GM12873 (cell line): Measurements from ENCODE around the gene CD48.
A peak's percentile ranks its signal among the peaks of the same experiment; 100 is the strongest.

Source experiments
- CTCF ChIP-seq: IDR thresholded peaks from 2 replicates; pipeline ENCODE4 v1.5.1; 2012; ENCODE audit warnings: low read depth, mild to moderate bottlenecking, moderate library complexity, low read length, control low read depth; ENCODE audit not compliant: insufficient read depth; ENCODE audit errors: missing control alignments

The CD48 gene

GRCh38 chr1:160753594-160753993 is 42.0 kb upstream of the CD48 start:
- no peak for TF ChIP-seq CTCF

- TF ChIP-seq CTCF, result no peak
Observed at GRCh38 chr1:160752924-160753323, 41.3 kb upstream of the CD48 start.

- no peak for TF ChIP-seq CTCF
Observed at GRCh38 chr1:160752406-160752805, 40.8 kb upstream of the CD48 start.

GRCh38 chr1:160750608-160751007 is 39.0 kb upstream of the CD48 start:
- no peak for TF ChIP-seq CTCF

- TF ChIP-seq CTCF, result no peak
Observed at GRCh38 chr1:160748878-160749269, 37.3 kb upstream of the CD48 start.

- peak; percentile 52 for TF ChIP-seq CTCF
Observed at GRCh38 chr1:160748181-160748877, 36.7 kb upstream of the CD48 start.

GRCh38 chr1:160747717-160748116 is 36.1 kb upstream of the CD48 start:
- TF ChIP-seq CTCF, result no peak
